MM.1S (cell line): Measurements from ENCODE around the gene GALNTL6.

Experiments used
- DNase-seq: peaks from one replicate; pipeline ENCODE4 v3.0.0-alpha.2; 2015
- H2AFZ ChIP-seq: fragments of 300-600 bp; sonication (generic); 2 replicates; pipeline ENCODE4 v1.6.0; 2016; ENCODE audit warnings: antibody characterized with exemption, low read length
- H3F3A ChIP-seq: fragments of 300-600 bp; sonication (generic); 2 replicates; pipeline ENCODE4 v1.6.1; 2016; ENCODE audit warnings: mild to moderate bottlenecking, antibody characterized with exemption, low read length, moderate library complexity, mixed read lengths; ENCODE audit not compliant: insufficient read depth
- H3K27ac ChIP-seq: fragments of 300-600 bp; sonication (generic); 2 replicates; pipeline ENCODE4 v1.5.1; 2016; ENCODE audit warnings: mild to moderate bottlenecking, low read length
- H3K27me3 ChIP-seq: fragments of 300-600 bp; sonication (generic); replicated peaks from 2 replicates; pipeline ENCODE4 v1.6.0; 2016; ENCODE audit warnings: low read length; ENCODE audit not compliant: insufficient read depth
- H3K36me3 ChIP-seq: fragments of 300-600 bp; sonication (generic); replicated peaks from 2 replicates; pipeline ENCODE4 v1.6.1; 2016; ENCODE audit warnings: mild to moderate bottlenecking, low read length, mixed read lengths; ENCODE audit not compliant: insufficient read depth
- H3K4me1 ChIP-seq: fragments of 300-600 bp; sonication (generic); 2 replicates; pipeline ENCODE4 v1.6.1; 2016; ENCODE audit warnings: low read length, mixed read lengths
- H3K4me2 ChIP-seq: fragments of 300-600 bp; sonication (generic); 2 replicates; pipeline ENCODE4 v1.6.0; 2016; ENCODE audit warnings: low read depth, low read length
- H3K4me3 ChIP-seq: fragments of 300-600 bp; sonication (generic); 2 replicates; pipeline ENCODE4 v1.5.1; 2016; ENCODE audit warnings: low read length, mixed read lengths
- H3K79me2 ChIP-seq: fragments of 300-600 bp; sonication (generic); 2 replicates; pipeline ENCODE4 v1.6.1; 2016; ENCODE audit warnings: mixed run types, low read length, mixed read lengths
- H3K9ac ChIP-seq: fragments of 300-600 bp; sonication (generic); 2 replicates; pipeline ENCODE4 v1.6.1; 2016; ENCODE audit warnings: low read length, mixed read lengths
- H3K9me2 ChIP-seq: fragments of 300-600 bp; sonication (generic); replicated peaks from 2 replicates; pipeline ENCODE4 v1.6.1; 2016; ENCODE audit warnings: mild to moderate bottlenecking, low read length, mixed read lengths; ENCODE audit not compliant: insufficient read depth
- H3K9me3 ChIP-seq: fragments of 300-600 bp; sonication (generic); replicated peaks from 2 replicates; pipeline ENCODE4 v1.6.1; 2016; ENCODE audit warnings: mild to moderate bottlenecking, low read length, mixed read lengths; ENCODE audit not compliant: insufficient read depth
- H4K20me1 ChIP-seq: fragments of 300-600 bp; sonication (generic); 2 replicates; pipeline ENCODE4 v1.6.1; 2016; ENCODE audit warnings: mild to moderate bottlenecking, low read length, moderate library complexity, mixed read lengths; ENCODE audit not compliant: insufficient read depth
- EZH2 ChIP-seq: fragments of 300-600 bp; sonication (generic); optimal IDR thresholded peaks from 2 replicates; pipeline ENCODE3; 2017; ENCODE audit warnings: low read depth, mild to moderate bottlenecking, antibody characterized with exemption, low read length, mixed read lengths
- EZH2phosphoT487 ChIP-seq: fragments of 300-600 bp; sonication (generic); IDR thresholded peaks from 2 replicates; pipeline ENCODE4 v1.6.1; 2018; ENCODE audit warnings: antibody characterized with exemption, low read length
- TF ChIP-seq, protein P1 (sequence below): fragments of 300-600 bp; sonication (generic); IDR thresholded peaks from 2 replicates; pipeline ENCODE4 v1.5.1; 2016; ENCODE audit warnings: antibody characterized with exemption, low read length, mixed read lengths

Gene GALNTL6

DNA sequence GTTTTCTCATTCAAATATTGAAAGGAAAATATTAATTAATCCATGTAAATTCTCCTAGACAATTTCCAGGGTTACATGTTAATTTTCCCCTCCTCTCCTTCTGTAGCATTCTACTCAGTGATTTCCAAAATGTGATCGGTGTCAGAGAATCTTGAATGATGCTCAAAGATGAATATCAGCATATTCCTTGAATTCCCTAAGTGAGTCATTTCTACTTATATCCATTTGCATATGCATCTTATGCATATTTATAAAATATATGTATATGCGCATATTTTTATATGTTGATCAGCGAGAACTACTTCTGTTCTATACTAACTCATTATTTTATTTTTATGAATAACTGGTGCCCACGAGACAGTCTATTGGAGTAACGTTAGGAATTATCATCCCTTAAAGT is 33.9 kb upstream of the GALNTL6 start:
- TF ChIP-seq EZH2phosphoT487 (no peak), EZH2 (no peak)
- TF ChIP-seq, protein P1, sequence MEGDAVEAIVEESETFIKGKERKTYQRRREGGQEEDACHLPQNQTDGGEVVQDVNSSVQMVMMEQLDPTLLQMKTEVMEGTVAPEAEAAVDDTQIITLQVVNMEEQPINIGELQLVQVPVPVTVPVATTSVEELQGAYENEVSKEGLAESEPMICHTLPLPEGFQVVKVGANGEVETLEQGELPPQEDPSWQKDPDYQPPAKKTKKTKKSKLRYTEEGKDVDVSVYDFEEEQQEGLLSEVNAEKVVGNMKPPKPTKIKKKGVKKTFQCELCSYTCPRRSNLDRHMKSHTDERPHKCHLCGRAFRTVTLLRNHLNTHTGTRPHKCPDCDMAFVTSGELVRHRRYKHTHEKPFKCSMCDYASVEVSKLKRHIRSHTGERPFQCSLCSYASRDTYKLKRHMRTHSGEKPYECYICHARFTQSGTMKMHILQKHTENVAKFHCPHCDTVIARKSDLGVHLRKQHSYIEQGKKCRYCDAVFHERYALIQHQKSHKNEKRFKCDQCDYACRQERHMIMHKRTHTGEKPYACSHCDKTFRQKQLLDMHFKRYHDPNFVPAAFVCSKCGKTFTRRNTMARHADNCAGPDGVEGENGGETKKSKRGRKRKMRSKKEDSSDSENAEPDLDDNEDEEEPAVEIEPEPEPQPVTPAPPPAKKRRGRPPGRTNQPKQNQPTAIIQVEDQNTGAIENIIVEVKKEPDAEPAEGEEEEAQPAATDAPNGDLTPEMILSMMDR = no peak

DNA sequence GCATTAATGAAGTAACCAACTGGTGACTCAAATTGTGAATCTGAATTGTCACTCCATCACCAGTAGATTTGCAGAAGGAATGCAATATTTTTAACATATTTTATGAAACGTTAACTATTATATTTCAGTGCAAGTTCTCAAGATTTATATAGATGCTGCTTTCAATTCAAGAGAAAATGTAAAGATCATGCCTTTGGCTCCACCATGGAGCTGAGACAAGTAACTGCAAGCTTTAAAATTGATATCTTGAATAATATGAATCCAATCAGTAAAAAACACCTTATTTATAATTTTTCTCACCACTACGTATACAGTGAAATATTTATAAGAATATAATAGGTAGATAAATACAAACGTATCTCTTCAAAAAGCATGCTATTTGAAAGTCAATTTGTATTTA is 27.8 kb upstream of the GALNTL6 start:
- Histone ChIP-seq H3K9me2 (no peaks in the 10 kb centered on the region), H3F3A (no peaks in the 10 kb centered on the region), H3K9ac (no peak overlapping the region), H3K79me2 (no peaks in the 10 kb centered on the region), H3K27ac (no peak overlapping the region), H3K27me3 (no peaks in the 10 kb centered on the region), H3K36me3 (no peaks in the 10 kb centered on the region), H2AFZ (no peak overlapping the region), H3K9me3 (no peaks in the 10 kb centered on the region), H4K20me1 (no peaks in the 10 kb centered on the region), H3K4me2 (no peak overlapping the region), H3K4me3 (no peak overlapping the region), H3K4me1 (no peaks in the 10 kb centered on the region)
- no peak for DNase-seq
- TF ChIP-seq EZH2 (no peak), EZH2phosphoT487 (no peak)
- TF ChIP-seq, protein P1 = no peak

More for the DNA sequence above, 33.9 kb upstream of the GALNTL6 start:
- H3K4me2 ChIP-seq = no peak overlapping the region
- H3K27me3 ChIP-seq = no peaks in the 10 kb centered on the region
- H3K9ac ChIP-seq = no peak overlapping the region
- H3K4me1 ChIP-seq = no peaks in the 10 kb centered on the region
- no peak overlapping the region for H3K4me3 ChIP-seq
- H3K36me3 ChIP-seq = no peaks in the 10 kb centered on the region
- no peaks in the 10 kb centered on the region for H3K79me2 ChIP-seq
- H3K27ac ChIP-seq = no peak overlapping the region
- no peaks in the 10 kb centered on the region for H3F3A ChIP-seq
- no peak overlapping the region for H2AFZ ChIP-seq
- H4K20me1 ChIP-seq = no peaks in the 10 kb centered on the region
- DNase-seq = no peak
- H3K9me3 ChIP-seq = no peaks in the 10 kb centered on the region
- no peaks in the 10 kb centered on the region for H3K9me2 ChIP-seq

DNA sequence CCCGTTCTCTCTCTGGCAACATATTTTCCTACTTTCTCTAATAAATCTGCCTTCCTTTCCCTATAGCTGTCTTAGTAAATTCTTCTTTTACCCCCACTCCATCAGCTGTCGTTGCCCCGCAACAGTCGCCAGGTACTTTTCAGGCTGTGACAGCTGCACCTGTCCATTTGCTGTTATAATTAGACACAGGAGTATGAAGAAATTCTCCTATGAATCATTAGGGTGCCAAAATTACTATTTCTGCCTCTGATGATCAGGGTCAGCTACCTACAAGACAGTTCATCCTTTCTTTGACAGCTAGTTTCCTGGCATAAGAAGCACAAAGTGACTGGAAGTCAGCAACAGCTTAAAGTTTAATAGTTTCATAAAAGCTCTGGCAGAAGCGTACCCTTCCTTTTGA is 19.5 kb upstream of the GALNTL6 start:
- Histone ChIP-seq H3K4me3 (no peak overlapping the region), H3K4me2 (no peak overlapping the region), H4K20me1 (no peaks in the 10 kb centered on the region), H3K9me2 (no peaks in the 10 kb centered on the region), H3K9me3 (no peaks in the 10 kb centered on the region), H3K4me1 (no peaks in the 10 kb centered on the region), H3K27me3 (no peaks in the 10 kb centered on the region), H3K9ac (no peak overlapping the region), H3K79me2 (no peaks in the 10 kb centered on the region), H3F3A (no peaks in the 10 kb centered on the region), H3K36me3 (no peaks in the 10 kb centered on the region), H2AFZ (no peak overlapping the region), H3K27ac (no peak overlapping the region)
- DNase-seq = no peak
- TF ChIP-seq EZH2 = no peak
- TF ChIP-seq, protein P1 = no peak
- no peak for TF ChIP-seq EZH2phosphoT487
